ENCODE results near the gene CNTNAP2.
A peak's percentile ranks its signal among the peaks of the same experiment; 100 is the strongest.

CNTNAP2 gene

GRCh38 chr7:147857152-147858140 is 1740.8 kb downstream of the CNTNAP2 start:
- no peak for DNase-seq (ENCODE audit: low spot score)

- DNase-seq (ENCODE audit: low spot score), result no peak
These were observed 1741.8 kb downstream of the CNTNAP2 start for GRCh38 chr7:147858421-147858820.

- DNase-seq (ENCODE audit: low spot score), result no peak
These were observed 1742.4 kb downstream of the CNTNAP2 start for GRCh38 chr7:147859033-147859432.

- DNase-seq (ENCODE audit: low spot score), result no peak
These were observed 1742.9 kb downstream of the CNTNAP2 start for GRCh38 chr7:147859486-147859885.

GRCh38 chr7:147861058-147861716 is 1744.6 kb downstream of the CNTNAP2 start:
- DNase-seq (ENCODE audit: low spot score), result peak; percentile 58

GRCh38 chr7:147861945-147862344 is 1745.3 kb downstream of the CNTNAP2 start:
- DNase-seq (ENCODE audit: low spot score), result no peak

GRCh38 chr7:147869456-147869855 is 1752.9 kb downstream of the CNTNAP2 start:
- no peak for DNase-seq (ENCODE audit: low spot score)

- peak; percentile 76 for DNase-seq (ENCODE audit: low spot score)
These were observed 1762.5 kb downstream of the CNTNAP2 start for GRCh38 chr7:147878912-147879661.

GRCh38 chr7:147885869-147886268 is 1769.3 kb downstream of the CNTNAP2 start:
- no peak for DNase-seq (ENCODE audit: low spot score)

GRCh38 chr7:147894271-147894670 is 1777.7 kb downstream of the CNTNAP2 start:
- DNase-seq (ENCODE audit: low spot score), result peak; percentile 25

GRCh38 chr7:147896121-147896520 is 1779.5 kb downstream of the CNTNAP2 start:
- DNase-seq (ENCODE audit: low spot score), result no peak

GRCh38 chr7:147903536-147904218 is 1787.1 kb downstream of the CNTNAP2 start:
- DNase-seq (ENCODE audit: low spot score), result no peak

GRCh38 chr7:147904219-147904576 is 1787.6 kb downstream of the CNTNAP2 start:
- DNase-seq (ENCODE audit: low spot score), result no peak

GRCh38 chr7:147909431-147910148 is 1793.0 kb downstream of the CNTNAP2 start:
- no peak for DNase-seq (ENCODE audit: low spot score)

GRCh38 chr7:147911201-147911601 is 1794.6 kb downstream of the CNTNAP2 start:
- no peak for DNase-seq (ENCODE audit: low spot score)

GRCh38 chr7:147912291-147912690 is 1795.7 kb downstream of the CNTNAP2 start:
- no peak for DNase-seq (ENCODE audit: low spot score)

GRCh38 chr7:147912946-147913638 is 1796.5 kb downstream of the CNTNAP2 start:
- no peak for DNase-seq (ENCODE audit: low spot score)

GRCh38 chr7:147915781-147916180 is 1799.2 kb downstream of the CNTNAP2 start:
- no peak for DNase-seq (ENCODE audit: low spot score)

GRCh38 chr7:147916573-147916972 is 1800.0 kb downstream of the CNTNAP2 start:
- no peak for DNase-seq (ENCODE audit: low spot score)

GRCh38 chr7:147923841-147924240 is 1807.2 kb downstream of the CNTNAP2 start:
- no peak for DNase-seq (ENCODE audit: low spot score)

- DNase-seq (ENCODE audit: low spot score), result no peak
These were observed 1820.8 kb downstream of the CNTNAP2 start for GRCh38 chr7:147937428-147937827.
